ENCODE data around the gene ZNF574.
A peak's percentile ranks its signal among the peaks of the same experiment; 100 is the strongest.
"Not testable (repeated sequence)": the region's sequence is repeated elsewhere in the genome, so short reads cannot be mapped to it uniquely, and the experiment has no call there.

GRCh38 chr19:42034640-42035391, 41.1 kb upstream of the ZNF574 start:
- peak; percentile 63 to 88 (median 79) for TF ChIP-seq CTCF (IDR thresholded peaks at IDR 0.05)
- not testable (repeated sequence) for TF ChIP-seq POLR2A (IDR thresholded peaks at IDR 0.05)

All from esophagus squamous epithelium (tissue), 4 donors.